Mesenchymal stem cell (in vitro differentiated cells and primary cell): ENCODE results near the gene FIGNL2.

Experiments used
- DNase-seq: peaks from one replicate; pipeline ENCODE4 v3.0.0-alpha.2; 2013
- H2AFZ ChIP-seq: one replicate; pipeline ENCODE4 v1.6.1; 2013; ENCODE audit warnings: low read depth, mild to moderate bottlenecking, control low read depth, inconsistent platforms, low read length, moderate library complexity
- H2AK5ac ChIP-seq: 2 replicates; pipeline ENCODE4 v1.6.1; 2013; ENCODE audit warnings: low read length, moderate library complexity, mild to moderate bottlenecking, inconsistent platforms; ENCODE audit not compliant: severe bottlenecking
- H2BK120ac ChIP-seq: one replicate; pipeline ENCODE4 v1.6.1; 2013; ENCODE audit warnings: low read depth, mild to moderate bottlenecking, inconsistent platforms, low read length, moderate library complexity
- H2BK12ac ChIP-seq, 2 experiments: one replicate each; pipeline ENCODE4 v1.6.1; 2013; ENCODE audit warnings: inconsistent platforms in 2 of 2, low read length in 2 of 2, mild to moderate bottlenecking in 2 of 2, moderate library complexity in 2 of 2, control low read depth in 1 of 2
- H2BK15ac ChIP-seq: one replicate; pipeline ENCODE4 v1.6.1; 2013; ENCODE audit warnings: mild to moderate bottlenecking, low read depth, inconsistent platforms; ENCODE audit not compliant: poor library complexity, severe bottlenecking
- H2BK5ac ChIP-seq: 2 replicates; pipeline ENCODE4 v1.6.1; 2013; ENCODE audit warnings: low read depth, mild to moderate bottlenecking, low read length, control low read depth, inconsistent platforms; ENCODE audit not compliant: poor library complexity, severe bottlenecking
- H3K14ac ChIP-seq, 2 experiments: one replicate each; pipeline ENCODE4 v1.6.1; 2013; ENCODE audit warnings: inconsistent platforms in 2 of 2, low read length in 2 of 2, control low read depth in 1 of 2, mild to moderate bottlenecking in 1 of 2, moderate library complexity in 1 of 2
- H3K18ac ChIP-seq, 2 experiments: one replicate each; pipeline ENCODE4 v1.6.1; 2013; ENCODE audit warnings: inconsistent platforms in 2 of 2, low read length in 2 of 2, control low read depth in 1 of 2, low read depth in 1 of 2, mild to moderate bottlenecking in 1 of 2
- H3K23ac ChIP-seq, 2 experiments: one replicate each; pipeline ENCODE4 v1.6.1; 2013; ENCODE audit warnings: inconsistent platforms in 2 of 2, low read length in 2 of 2, mild to moderate bottlenecking in 2 of 2, moderate library complexity in 2 of 2, control low read depth in 1 of 2
- H3K27ac ChIP-seq: 2 replicates; pipeline ENCODE4 v1.5.1; 2013; ENCODE audit warnings: mild to moderate bottlenecking, moderate library complexity, low read length, control low read depth, inconsistent platforms; ENCODE audit not compliant: poor library complexity, severe bottlenecking
- H3K27me3 ChIP-seq, 2 experiments: 2 replicates each; pipeline versions ENCODE4 v1.6.1 to v1.7.0; 2013; ENCODE audit warnings: low read length in 2 of 2, mild to moderate bottlenecking in 2 of 2, moderate library complexity in 2 of 2, control low read depth in 1 of 2, inconsistent platforms in 1 of 2; ENCODE audit not compliant: control insufficient read depth in 1 of 2, insufficient read depth in 1 of 2
- H3K36me3 ChIP-seq, 2 experiments: 2 replicates each; pipeline versions ENCODE4 v1.6.1 to v1.7.0; 2013; ENCODE audit warnings: low read length in 2 of 2, control low read depth in 1 of 2, inconsistent platforms in 1 of 2, low read depth in 1 of 2, mild to moderate bottlenecking in 1 of 2; ENCODE audit not compliant: insufficient read depth in 2 of 2, control insufficient read depth in 1 of 2
- H3K4ac ChIP-seq, 2 experiments: one replicate each; pipeline ENCODE4 v1.6.1; 2013; ENCODE audit warnings: inconsistent platforms in 2 of 2, low read length in 2 of 2, mild to moderate bottlenecking in 2 of 2, moderate library complexity in 2 of 2, control low read depth in 1 of 2, low read depth in 1 of 2
- H3K4me1 ChIP-seq: 2 replicates; pipeline ENCODE4 v1.6.1; 2013; ENCODE audit warnings: low read depth, low read length, control low read depth; ENCODE audit not compliant: control insufficient read depth, insufficient read depth
- H3K4me2 ChIP-seq: 2 replicates; pipeline ENCODE4 v1.6.1; 2013; ENCODE audit warnings: low read length, mild to moderate bottlenecking, inconsistent platforms; ENCODE audit not compliant: poor library complexity, severe bottlenecking
- H3K4me3 ChIP-seq, 2 experiments: 2 replicates each; pipeline versions ENCODE4 v1.5.1 to v1.7.0; 2013; ENCODE audit warnings: low read length in 2 of 2, mild to moderate bottlenecking in 2 of 2, control low read depth in 1 of 2, low read depth in 1 of 2; ENCODE audit not compliant: insufficient read depth in 1 of 2
- H3K79me1 ChIP-seq: replicated peaks from 2 replicates; pipeline ENCODE4 v1.6.1; 2013; ENCODE audit warnings: mild to moderate bottlenecking, control low read depth, low read length, inconsistent platforms; ENCODE audit not compliant: poor library complexity, severe bottlenecking
- H3K9ac ChIP-seq: 2 replicates; pipeline ENCODE4 v1.7.0; 2013; ENCODE audit warnings: mild to moderate bottlenecking, low read length, moderate library complexity
- H3K9me3 ChIP-seq: 2 replicates; pipeline ENCODE4 v1.7.0; 2013; ENCODE audit warnings: mild to moderate bottlenecking, low read length; ENCODE audit not compliant: control insufficient read depth
- H4K8ac ChIP-seq: one replicate; pipeline ENCODE4 v1.6.1; 2013; ENCODE audit warnings: inconsistent platforms, mild to moderate bottlenecking, low read length, moderate library complexity
- H4K91ac ChIP-seq: one replicate; pipeline ENCODE4 v1.6.1; 2013; ENCODE audit warnings: mild to moderate bottlenecking, low read length, inconsistent platforms
- WGBS: methylation state at CpG from one replicate; pipeline ENCODE4 v1.1.7; 2013; ENCODE audit warnings: mixed read lengths; 5-methylcytosine and 5-hydroxymethylcytosine counted together

FIGNL2 gene

GRCh38 chr12:51811203-51812202, 37.0 kb downstream of the FIGNL2 start:
- Histone ChIP-seq H2AK5ac (no peak overlapping the region), H2BK120ac (no peak overlapping the region), H3K36me3 (peaks cover 0 to 32% of the 10 kb centered on the region in 2 experiments), H3K4ac (no peak overlapping the region), H3K4me1 (peaks cover 10% of the 10 kb centered on the region), H4K8ac (no peak overlapping the region), H3K27ac (no peak overlapping the region), H3K27me3 (peaks cover 0 to 30% of the 10 kb centered on the region in 2 experiments), H2AFZ (no peak overlapping the region), H3K79me1 (no peaks in the 10 kb centered on the region), H3K18ac (no peak overlapping the region), H4K91ac (no peak overlapping the region), H2BK12ac (no peak overlapping the region), H3K14ac (no peak overlapping the region), H3K9ac (no peak overlapping the region), H2BK5ac (no peak overlapping the region), H3K23ac (no peak overlapping the region), H2BK15ac (no peak overlapping the region), H3K9me3 (no peaks in the 10 kb centered on the region), H3K4me3 (no peak overlapping the region), H3K4me2 (no peak overlapping the region)
- WGBS: 88% methylated on average over 11 of the region's 13 CpGs
- no peak for DNase-seq

DNA sequence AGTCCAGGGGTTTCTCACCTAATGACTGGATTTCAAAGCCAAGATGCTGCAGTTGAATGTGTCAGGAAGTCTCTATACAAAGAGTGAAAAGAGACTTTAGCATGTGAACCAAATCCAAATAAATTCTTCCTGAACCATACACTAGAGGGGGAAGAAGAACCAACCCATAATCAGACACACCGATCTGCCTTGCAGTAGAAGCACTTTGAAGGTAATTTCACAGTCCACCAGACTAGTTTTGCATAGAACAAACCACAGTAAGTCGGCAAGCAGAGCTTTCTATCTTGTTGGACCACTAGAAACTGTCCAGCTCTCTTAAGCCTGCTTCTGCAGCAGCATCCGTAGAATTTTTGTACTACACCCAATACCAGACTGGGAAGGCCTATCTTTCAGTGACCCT, 39.3 kb downstream of the FIGNL2 start:
- H3K27ac ChIP-seq: no peak overlapping the region
- H3K9ac ChIP-seq: no peak overlapping the region
- no peak overlapping the region for H2BK120ac ChIP-seq

GRCh38 chr12:51806896-51807295, 41.6 kb downstream of the FIGNL2 start:
- no peaks in the 10 kb centered on the region for H3K9me3 ChIP-seq

More for the DNA sequence above, 39.3 kb downstream of the FIGNL2 start:
- H3K27me3 ChIP-seq: peaks cover 0 to 11% of the 10 kb centered on the region in 2 experiments
- no peak overlapping the region for H2AFZ ChIP-seq
- H3K36me3 ChIP-seq: peaks cover 0 to 40% of the 10 kb centered on the region in 2 experiments
- 67% methylated on average over 2 of the region's 3 CpGs for WGBS
- no peak overlapping the region for H2BK15ac ChIP-seq
- no peaks in the 10 kb centered on the region for H3K79me1 ChIP-seq
- no peak overlapping the region for H3K4me3 ChIP-seq
- no peak overlapping the region for H3K23ac ChIP-seq
- H3K4me1 ChIP-seq: peaks cover 3% of the 10 kb centered on the region
- no peak overlapping the region for H2AK5ac ChIP-seq
- H3K9me3 ChIP-seq: no peaks in the 10 kb centered on the region
- no peak overlapping the region for H3K14ac ChIP-seq
- H4K91ac ChIP-seq: no peak overlapping the region
- no peak for DNase-seq
- no peak overlapping the region for H3K4me2 ChIP-seq
- H4K8ac ChIP-seq: no peak overlapping the region
- no peak overlapping the region for H3K4ac ChIP-seq
- peak overlapping the region; percentile 9 for H2BK5ac ChIP-seq
- no peak overlapping the region for H3K18ac ChIP-seq
- H2BK12ac ChIP-seq: no peak overlapping the region

DNA sequence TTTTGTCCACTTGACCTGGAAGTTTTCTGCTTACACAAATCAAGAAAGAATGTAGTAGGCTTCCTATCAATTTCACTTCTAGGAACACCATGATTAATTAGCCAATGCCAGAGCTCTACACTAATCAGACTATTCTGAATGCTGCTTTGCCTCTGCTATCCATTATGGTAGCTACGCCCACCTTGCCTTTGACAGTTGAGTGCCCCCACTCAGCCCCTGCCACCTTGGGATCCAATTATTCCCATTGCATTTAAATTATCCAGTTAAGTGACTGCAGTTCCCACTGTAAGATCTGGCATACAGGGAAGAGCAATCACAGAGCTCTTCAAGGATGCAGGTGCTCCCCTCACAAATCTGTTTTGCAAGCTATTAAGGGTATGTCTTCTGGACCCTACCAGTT, 47.5 kb downstream of the FIGNL2 start:
- WGBS: 91% methylated on average over 1 of the region's 1 CpG
- no peaks in the 10 kb centered on the region for H3K79me1 ChIP-seq
- no peaks in the 10 kb centered on the region for H3K9me3 ChIP-seq
- H2AK5ac ChIP-seq: no peak overlapping the region
- H3K18ac ChIP-seq: no peak overlapping the region
- no peak overlapping the region for H3K4me3 ChIP-seq
- no peak overlapping the region for H2BK12ac ChIP-seq
- DNase-seq: no peak
- H3K14ac ChIP-seq: no peak overlapping the region
- H3K9ac ChIP-seq: no peak overlapping the region
- H3K4me2 ChIP-seq: no peak overlapping the region
- no peak overlapping the region for H2BK5ac ChIP-seq
- H4K8ac ChIP-seq: no peak overlapping the region
- no peak overlapping the region for H2BK15ac ChIP-seq
- H3K36me3 ChIP-seq: peaks cover 0 to 33% of the 10 kb centered on the region in 2 experiments
- H3K27me3 ChIP-seq: no peaks in the 10 kb centered on the region
- H3K27ac ChIP-seq: no peak overlapping the region
- H3K23ac ChIP-seq: no peak overlapping the region
- H3K4ac ChIP-seq: no peak overlapping the region
- H2AFZ ChIP-seq: no peak overlapping the region
- no peaks in the 10 kb centered on the region for H3K4me1 ChIP-seq
- H4K91ac ChIP-seq: no peak overlapping the region
- H2BK120ac ChIP-seq: no peak overlapping the region

More at GRCh38 chr12:51806896-51807295, 41.6 kb downstream of the FIGNL2 start:
- H2BK12ac ChIP-seq: no peak overlapping the region
- H3K4ac ChIP-seq: no peak overlapping the region
- H3K14ac ChIP-seq: no peak overlapping the region
- H3K9ac ChIP-seq: no peak overlapping the region
- no peak for DNase-seq
- H3K4me2 ChIP-seq: no peak overlapping the region
- no peak overlapping the region for H4K8ac ChIP-seq
- no peaks in the 10 kb centered on the region for H3K79me1 ChIP-seq
- no peaks in the 10 kb centered on the region for H3K4me1 ChIP-seq
- H3K27ac ChIP-seq: no peak overlapping the region
- no peak overlapping the region for H2BK15ac ChIP-seq
- H3K18ac ChIP-seq: no peak overlapping the region
- H3K27me3 ChIP-seq: no peaks in the 10 kb centered on the region
- peaks cover 0 to 46% of the 10 kb centered on the region in 2 experiments for H3K36me3 ChIP-seq
- no peak overlapping the region for H2BK120ac ChIP-seq
- H3K4me3 ChIP-seq: no peak overlapping the region
- 98% methylated on average over 15 of the region's 16 CpGs for WGBS
- no peak overlapping the region for H2BK5ac ChIP-seq
- no peak overlapping the region for H2AK5ac ChIP-seq
- H2AFZ ChIP-seq: no peak overlapping the region
- H4K91ac ChIP-seq: no peak overlapping the region
- H3K23ac ChIP-seq: no peak overlapping the region
